IMR-90 (cell line): ENCODE data around the gene SUV39H2.

Experiments used
- CTCF ChIP-seq: conservative IDR thresholded peaks from 2 replicates; pipeline ENCODE4 v1.5.1; 2012; ENCODE audit warnings: mild to moderate bottlenecking, low read depth, low read length, improper control_type of control experiment
- FOS ChIP-seq: fragments of 150-350 bp; IDR thresholded peaks from 2 replicates; pipeline ENCODE4 v1.6.1; 2016; ENCODE audit warnings: low read depth, low read length
- MXI1 ChIP-seq: IDR thresholded peaks from 2 replicates; pipeline ENCODE4 v1.6.1; 2012; ENCODE audit warnings: low read depth, mild to moderate bottlenecking, low read length, moderate library complexity, borderline replicate concordance
- RAD21 ChIP-seq: IDR thresholded peaks from 2 replicates; pipeline ENCODE4 v1.6.1; 2012; ENCODE audit warnings: low read length, improper control_type of control experiment
- USF2 ChIP-seq: fragments of 150-350 bp; IDR thresholded peaks from 2 replicates; pipeline ENCODE4 v1.6.1; 2017; ENCODE audit warnings: mild to moderate bottlenecking, antibody characterized with exemption, low read length, low read depth

GRCh38 chr10:14860791-14861190 is 17.9 kb upstream of the SUV39H2 start:
- TF ChIP-seq RAD21 (no peak), CTCF (no peak), MXI1 (no peak), FOS (no peak), USF2 (no peak)
